ENCODE results near the gene SETD9. TPM values are rescaled to one million over a fixed set of nuclear protein-coding genes. Genes with fewer than 3 reads are reported as not detected.

Gene SETD9
- total and polyA plus RNA-seq, 8 donors: 5.0 to 20.5 (median 15.1) TPM

DNA sequence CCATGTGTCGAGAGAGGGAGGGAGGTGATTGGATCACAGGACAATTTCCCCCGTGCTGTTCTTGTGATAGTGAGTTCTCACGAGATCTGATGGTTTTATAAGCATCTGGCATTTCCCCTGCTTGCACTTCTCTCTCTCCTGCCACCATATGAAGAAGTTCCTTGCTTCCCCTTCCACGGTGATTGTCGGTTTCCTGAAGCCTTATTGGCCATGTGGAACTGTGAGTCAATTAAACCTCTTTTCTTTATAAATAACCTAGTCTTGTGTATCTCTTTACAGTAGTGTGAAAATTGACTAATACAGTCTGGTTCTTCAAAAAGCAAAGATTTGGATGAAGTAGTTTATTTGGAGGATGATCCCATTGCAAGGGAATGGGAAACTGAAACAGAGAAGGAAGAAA, 53.9 kb downstream of the SETD9 start:
- Histone ChIP-seq H3K4me1 (no peaks in the 10 kb centered on the region), H3K9me3 (no peaks in the 10 kb centered on the region), H3K36me3 (no peaks in the 10 kb centered on the region), H3K27me3 (peaks cover 4 to 8% of the 10 kb centered on the region in 2 donors), H3K4me3 (no peak overlapping the region), H3K27ac (no peak overlapping the region)
- TF ChIP-seq, protein P1, sequence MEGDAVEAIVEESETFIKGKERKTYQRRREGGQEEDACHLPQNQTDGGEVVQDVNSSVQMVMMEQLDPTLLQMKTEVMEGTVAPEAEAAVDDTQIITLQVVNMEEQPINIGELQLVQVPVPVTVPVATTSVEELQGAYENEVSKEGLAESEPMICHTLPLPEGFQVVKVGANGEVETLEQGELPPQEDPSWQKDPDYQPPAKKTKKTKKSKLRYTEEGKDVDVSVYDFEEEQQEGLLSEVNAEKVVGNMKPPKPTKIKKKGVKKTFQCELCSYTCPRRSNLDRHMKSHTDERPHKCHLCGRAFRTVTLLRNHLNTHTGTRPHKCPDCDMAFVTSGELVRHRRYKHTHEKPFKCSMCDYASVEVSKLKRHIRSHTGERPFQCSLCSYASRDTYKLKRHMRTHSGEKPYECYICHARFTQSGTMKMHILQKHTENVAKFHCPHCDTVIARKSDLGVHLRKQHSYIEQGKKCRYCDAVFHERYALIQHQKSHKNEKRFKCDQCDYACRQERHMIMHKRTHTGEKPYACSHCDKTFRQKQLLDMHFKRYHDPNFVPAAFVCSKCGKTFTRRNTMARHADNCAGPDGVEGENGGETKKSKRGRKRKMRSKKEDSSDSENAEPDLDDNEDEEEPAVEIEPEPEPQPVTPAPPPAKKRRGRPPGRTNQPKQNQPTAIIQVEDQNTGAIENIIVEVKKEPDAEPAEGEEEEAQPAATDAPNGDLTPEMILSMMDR (IDR thresholded peaks at IDR 0.05): no peak
- intact Hi-C loops (cut with DNase I): no loop called here
- DNase-seq (no peak), ATAC-seq (no peak)

GRCh38 chr5:56964173-56964572, 54.8 kb downstream of the SETD9 start:
- no peak overlapping the region for H3K27ac ChIP-seq
- H3K36me3 ChIP-seq: no peaks in the 10 kb centered on the region
- DNase-seq (peak in 2 of 4 donors; percentile 10 to 39), ATAC-seq (peak; percentile 41)
- intact Hi-C loops (cut with DNase I): no loop called here
- peaks cover 4 to 8% of the 10 kb centered on the region in 2 donors for H3K27me3 ChIP-seq
- no peaks in the 10 kb centered on the region for H3K4me1 ChIP-seq
- H3K9me3 ChIP-seq: no peaks in the 10 kb centered on the region
- TF ChIP-seq, protein P1 (IDR thresholded peaks at IDR 0.05): no peak
- H3K4me3 ChIP-seq: no peak overlapping the region

Other genes with a start within 250 kb of the SETD9 start
- 10 to 100 TPM; 20.6 to 30.2 TPM for gene MAP3K1, start 94.0 kb upstream of the SETD9 start, total RNA-seq
- 10 to 100 TPM; 59.6 to 70.8 (median 62.0) TPM for gene MAP3K1, start 94.0 kb upstream of the SETD9 start, polyA plus RNA-seq (ENCODE audit: insufficient read length in 6 of 6)
- gene MIER3, start 42.5 kb downstream of the SETD9 start, total RNA-seq: 10 to 100 TPM; 16.6 to 18.5 TPM
- 10 to 100 TPM; 33.5 to 39.9 (median 36.7) TPM for gene MIER3, start 42.5 kb downstream of the SETD9 start, polyA plus RNA-seq (ENCODE audit: insufficient read length in 6 of 6)

Measured in left lung (tissue), 10 donors.